Pancreas (tissue), 10 donors: ENCODE results near the gene TMEM214. TPM values are rescaled to one million over a fixed set of nuclear protein-coding genes. Genes with fewer than 3 reads are reported as not detected.

ENCODE experiments used
- ATAC-seq, 4 donors: fragments of 200-7000 bp; cut with Tn5 transposase; one replicate each; pipeline versions ENCODE4 v1.8.0 to v1.9.1; 2020; ENCODE audit warnings: mild to moderate bottlenecking in 4 of 4, moderate library complexity in 4 of 4
- DNase-seq, 6 donors: peaks; one replicate each; pipeline ENCODE4 v3.0.0-alpha.2; 2020
- FAIRE-seq: peaks from 2 replicates; lab custom pipeline; 2012; peaks lifted over from hg19 to GRCh38; lab: Jason Lieb, UNC
- H3K27ac ChIP-seq, 4 donors: fragments of 200-600 bp; sonication (generic); 1 replicate in 3 of 4; 2 replicates in 1 of 4; pipeline versions ENCODE4 v1.5.0 to v1.8.0; 2020
- H3K27me3 ChIP-seq, 4 donors: fragments of 200-600 bp; one replicate each; pipeline ENCODE4 v1.8.0; 2021
- H3K36me3 ChIP-seq, 3 donors: fragments of 200-600 bp; sonication (generic) in 1 of 3; one replicate each; pipeline versions ENCODE4 v1.5.0 to v1.8.0; 2020 to 2021
- H3K4me1 ChIP-seq, 3 donors: fragments of 200-600 bp; one replicate each; pipeline ENCODE4 v1.8.0; 2021
- H3K4me3 ChIP-seq, 4 donors: fragments of 200-600 bp; sonication (generic) in 2 of 4; one replicate each; pipeline versions ENCODE4 v1.5.0 to v1.8.0; 2020 to 2021
- H3K9me3 ChIP-seq, 4 donors: fragments of 200-600 bp; one replicate each; pipeline ENCODE4 v1.8.0; 2021
- CTCF ChIP-seq, 4 donors: fragments of 200-600 bp; sonication (generic) in 3 of 4; IDR thresholded peaks; one replicate each; pipeline versions ENCODE4 v1.5.0 to v1.8.0; 2021; ENCODE audit warnings: antibody characterized with exemption in 4 of 4
- WGBS, 2 donors: extraction: QIAGEN DNeasy Blood & Tissue Kit; methylation state at CpG; one replicate each; pipeline ENCODE4 v1.1.7; 2013; 5-methylcytosine and 5-hydroxymethylcytosine counted together
- intact Hi-C, 3 donors: fragments of 100-400 bp; cut with DNase I; formaldehyde crosslinking; loops; one replicate each; pipeline versions ENCODE4 v1.11.1 to v1.14.2; 2022
- polyA plus RNA-seq, 2 donors: library from polyadenylated mRNA; stranded (reverse); fragments of 200-250 nt; gene quantifications; one replicate each; pipeline ENCODE4 v1.2.3, GENCODE V29; 2013
- total RNA-seq, 6 donors: library from RNA; stranded (reverse); fragmentation: NEBNext Ultra II Directional in 4 of 6; extraction: Animal tissue kit (Norgen Biotek cat#: 25700) in 4 of 6; gene quantifications; one replicate each; pipeline versions ENCODE4 v1.2.1 to v1.2.4, GENCODE V29; 2021 to 2023
- donor health status: healthy with polysubstance abuse.
- donor health status: DM: no; HTN: no; CAD: no; lungs with moderate emphysema.
- donor health status: DM: no; HTN: no; CAD: no.
- donor health status: control.
- donor health status: control.
- donor health status: Bipolar disorder and iron deficiency.
- donor health status: DM: yes; HTN: yes; CAD: no.
- donor health status: DM: no; HTN: no; CAD: no.
- donor health status: DM: no; HTN: no; CAD: no.
- donor health status: DM: yes; HTN: yes; CAD: no.

Gene TMEM214
- total and polyA plus RNA-seq, 8 donors, result 57.3 to 109 (median 64.6) TPM

GRCh38 chr2:27029051-27029450 lies 3.7 kb upstream of the TMEM214 start:
- Histone ChIP-seq H3K9me3 (no peaks in the 10 kb centered on the region), H3K36me3 (peaks cover 0 to under 1% (median 0%) of the 10 kb centered on the region in 3 donors), H3K27ac (no peak overlapping the region), H3K4me3 (no peak overlapping the region), H3K4me1 (peaks cover 0 to 4% (median 0%) of the 10 kb centered on the region in 3 donors), H3K27me3 (no peaks in the 10 kb centered on the region)
- intact Hi-C loops, result loop anchor here in 1 of 3 donors (5.0 kb wide), 1 partner anchor 67 kb away; no protein-coding TSS in a partner anchor
- FAIRE-seq, result no peak
- no peak for TF ChIP-seq CTCF (IDR thresholded peaks at IDR 0.05)
- ATAC-seq, result no peak
- no peak for DNase-seq
- WGBS, 2 donors, result 83 to 84% methylated on average over 2 of the region's 2 CpGs

- no peak for TF ChIP-seq CTCF (IDR thresholded peaks at IDR 0.05)
- peak overlapping the region; percentile 66 to 79 (median 70) for H3K27ac ChIP-seq
- peaks cover 0 to 13% (median 7%) of the 10 kb centered on the region in 3 donors for H3K4me1 ChIP-seq
- FAIRE-seq (no peak), ATAC-seq (peak; percentile 6 to 15 (median 13)), DNase-seq (no peak)
- H3K9me3 ChIP-seq, result no peaks in the 10 kb centered on the region
- peaks cover 1 to 34% (median 30%) of the 10 kb centered on the region in 3 donors for H3K36me3 ChIP-seq
- WGBS, 2 donors, result 4% methylated on average over 11 of the region's 11 CpGs
- intact Hi-C loops, result no loop called here
- H3K27me3 ChIP-seq, result no peaks in the 10 kb centered on the region
- peak overlapping the region; percentile 77 to 97 (median 84) for H3K4me3 ChIP-seq
Measured at GRCh38 chr2:27033253-27033852, 588 bp downstream of the TMEM214 start.

DNA sequence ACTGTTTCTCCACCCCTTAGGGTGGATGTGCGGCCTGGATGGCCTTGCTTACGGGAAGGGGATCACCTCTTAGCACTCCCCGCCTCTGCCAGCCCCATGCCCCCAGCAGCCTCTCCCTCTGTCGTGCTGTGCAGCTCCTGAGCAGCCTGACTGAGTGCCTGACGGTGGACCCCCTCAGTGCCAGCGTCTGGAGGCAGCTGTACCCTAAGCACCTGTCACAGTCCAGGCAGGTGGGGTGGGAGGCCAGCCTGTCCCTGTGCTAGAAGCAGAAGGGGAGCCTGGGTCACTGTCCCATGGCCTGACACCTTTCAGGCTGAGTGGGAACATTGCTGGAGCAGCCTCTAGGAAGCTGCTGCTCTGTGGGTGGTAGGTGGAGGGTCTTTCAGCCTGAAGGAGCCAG lies 5.2 kb downstream of the TMEM214 start:
- DNase-seq (no peak), FAIRE-seq (no peak), ATAC-seq (no peak)
- Histone ChIP-seq H3K36me3 (peaks cover 15 to 63% (median 50%) of the 10 kb centered on the region in 3 donors), H3K9me3 (no peaks in the 10 kb centered on the region), H3K4me1 (peaks cover 0 to 13% (median 7%) of the 10 kb centered on the region in 3 donors), H3K27me3 (no peaks in the 10 kb centered on the region), H3K4me3 (no peak overlapping the region), H3K27ac (no peak overlapping the region)
- no peak for TF ChIP-seq CTCF (IDR thresholded peaks at IDR 0.05)
- 89% methylated on average over 6 of the region's 6 CpGs for WGBS, 2 donors
- intact Hi-C loops, result no loop called here

GRCh38 chr2:27038631-27039339 lies 6.0 kb downstream of the TMEM214 start:
- no peak for ATAC-seq
- DNase-seq, result no peak
- Histone ChIP-seq H3K27ac (no peak overlapping the region), H3K4me1 (peaks cover 0 to 12% (median 7%) of the 10 kb centered on the region in 3 donors), H3K27me3 (no peaks in the 10 kb centered on the region), H3K9me3 (no peaks in the 10 kb centered on the region), H3K36me3 (peaks cover 15 to 63% (median 50%) of the 10 kb centered on the region in 3 donors), H3K4me3 (no peak overlapping the region)
- no peak for TF ChIP-seq CTCF (IDR thresholded peaks at IDR 0.05)
- 88 to 89% methylated on average over 17 of the region's 17 CpGs for WGBS, 2 donors
- FAIRE-seq, result no peak
- intact Hi-C loops, result no loop called here
